Pancreas (tissue), 10 donors: ENCODE results near the gene CXorf38. TPM values are rescaled to one million over a fixed set of nuclear protein-coding genes. Genes with fewer than 3 reads are reported as not detected.

Experiments
- ATAC-seq, 4 donors: fragments of 200-7000 bp; cut with Tn5 transposase; one replicate each; pipeline versions ENCODE4 v1.8.0 to v1.9.1; 2020; ENCODE audit warnings: mild to moderate bottlenecking in 4 of 4, moderate library complexity in 4 of 4
- DNase-seq, 6 donors: peaks; one replicate each; pipeline ENCODE4 v3.0.0-alpha.2; 2020
- FAIRE-seq: peaks from 2 replicates; lab custom pipeline; 2012; peaks lifted over from hg19 to GRCh38; lab: Jason Lieb, UNC
- H3K27ac ChIP-seq, 4 donors: fragments of 200-600 bp; sonication (generic); 1 replicate in 3 of 4; 2 replicates in 1 of 4; pipeline versions ENCODE4 v1.5.0 to v1.8.0; 2020
- H3K27me3 ChIP-seq, 4 donors: fragments of 200-600 bp; one replicate each; pipeline ENCODE4 v1.8.0; 2021
- H3K36me3 ChIP-seq, 3 donors: fragments of 200-600 bp; sonication (generic) in 1 of 3; one replicate each; pipeline versions ENCODE4 v1.5.0 to v1.8.0; 2020 to 2021
- H3K4me1 ChIP-seq, 3 donors: fragments of 200-600 bp; one replicate each; pipeline ENCODE4 v1.8.0; 2021
- H3K4me3 ChIP-seq, 4 donors: fragments of 200-600 bp; sonication (generic) in 2 of 4; one replicate each; pipeline versions ENCODE4 v1.5.0 to v1.8.0; 2020 to 2021
- H3K9me3 ChIP-seq, 4 donors: fragments of 200-600 bp; one replicate each; pipeline ENCODE4 v1.8.0; 2021
- WGBS, 2 donors: extraction: QIAGEN DNeasy Blood & Tissue Kit; methylation state at CpG; one replicate each; pipeline ENCODE4 v1.1.7; 2013; 5-methylcytosine and 5-hydroxymethylcytosine counted together
- intact Hi-C, 3 donors: fragments of 100-400 bp; cut with DNase I; formaldehyde crosslinking; loops; one replicate each; pipeline versions ENCODE4 v1.11.1 to v1.14.2; 2022
- polyA plus RNA-seq, 2 donors: library from polyadenylated mRNA; stranded (reverse); fragments of 200-250 nt; gene quantifications; one replicate each; pipeline ENCODE4 v1.2.3, GENCODE V29; 2013
- total RNA-seq, 6 donors: library from RNA; stranded (reverse); fragmentation: NEBNext Ultra II Directional in 4 of 6; extraction: Animal tissue kit (Norgen Biotek cat#: 25700) in 4 of 6; gene quantifications; one replicate each; pipeline versions ENCODE4 v1.2.1 to v1.2.4, GENCODE V29; 2021 to 2023
- TF ChIP-seq, protein P1 (sequence below), 4 donors: fragments of 200-600 bp; sonication (generic) in 3 of 4; IDR thresholded peaks; one replicate each; pipeline versions ENCODE4 v1.5.0 to v1.8.0; 2021; ENCODE audit warnings: antibody characterized with exemption in 4 of 4
- donor health status: healthy with polysubstance abuse.
- donor health status: DM: no; HTN: no; CAD: no; lungs with moderate emphysema.
- donor health status: DM: no; HTN: no; CAD: no.
- donor health status: control.
- donor health status: control.
- donor health status: Bipolar disorder and iron deficiency.
- donor health status: DM: yes; HTN: yes; CAD: no.
- donor health status: DM: no; HTN: no; CAD: no.
- donor health status: DM: no; HTN: no; CAD: no.
- donor health status: DM: yes; HTN: yes; CAD: no.

CXorf38 gene
- total and polyA plus RNA-seq, 8 donors = 3.6 to 7.5 (median 4.8) TPM

DNA sequence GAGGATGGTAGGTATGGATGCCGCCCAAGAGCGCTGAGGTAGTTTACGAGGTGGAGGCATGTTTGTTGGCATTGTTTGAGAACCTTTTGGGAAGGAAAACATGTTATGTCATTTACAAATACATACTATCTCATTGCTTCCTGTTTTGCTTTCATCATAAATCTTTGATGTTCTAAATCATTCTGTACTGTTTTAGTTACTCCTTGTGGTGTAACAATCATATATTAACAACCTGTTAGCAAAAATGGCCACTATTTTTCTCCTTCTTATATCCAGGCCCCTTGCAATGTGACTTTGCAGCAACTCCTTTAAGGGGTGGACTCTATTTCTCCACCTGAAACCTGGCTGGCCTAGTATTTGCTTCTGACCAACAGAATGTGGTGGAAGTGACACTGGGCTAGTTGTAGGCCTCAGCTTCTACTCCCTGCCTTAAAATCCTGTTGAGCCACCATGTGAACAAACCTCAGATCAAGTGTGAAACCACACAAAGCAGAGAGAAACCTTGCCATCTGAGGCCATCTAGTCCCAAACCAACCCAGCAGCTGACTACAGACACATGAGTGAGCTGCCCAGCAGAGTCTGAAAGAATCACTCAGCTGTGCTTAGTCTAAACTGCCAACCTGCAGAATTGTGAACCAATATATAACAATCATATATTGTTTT is 15.8 kb upstream of the CXorf38 start:
- FAIRE-seq = no peak
- Histone ChIP-seq H3K4me1 (no peaks in the 10 kb centered on the region), H3K27me3 (peaks cover 0 to 14% (median 0%) of the 10 kb centered on the region in 4 donors), H3K4me3 (no peak overlapping the region), H3K9me3 (no peaks in the 10 kb centered on the region), H3K27ac (no peak overlapping the region), H3K36me3 (peaks cover 0 to 21% (median 7%) of the 10 kb centered on the region in 3 donors)
- no peak for DNase-seq
- intact Hi-C loops = no loop called here
- WGBS, 2 donors = 99 to 100% methylated on average over 3 of the region's 3 CpGs
- ATAC-seq = no peak
- TF ChIP-seq, protein P1, sequence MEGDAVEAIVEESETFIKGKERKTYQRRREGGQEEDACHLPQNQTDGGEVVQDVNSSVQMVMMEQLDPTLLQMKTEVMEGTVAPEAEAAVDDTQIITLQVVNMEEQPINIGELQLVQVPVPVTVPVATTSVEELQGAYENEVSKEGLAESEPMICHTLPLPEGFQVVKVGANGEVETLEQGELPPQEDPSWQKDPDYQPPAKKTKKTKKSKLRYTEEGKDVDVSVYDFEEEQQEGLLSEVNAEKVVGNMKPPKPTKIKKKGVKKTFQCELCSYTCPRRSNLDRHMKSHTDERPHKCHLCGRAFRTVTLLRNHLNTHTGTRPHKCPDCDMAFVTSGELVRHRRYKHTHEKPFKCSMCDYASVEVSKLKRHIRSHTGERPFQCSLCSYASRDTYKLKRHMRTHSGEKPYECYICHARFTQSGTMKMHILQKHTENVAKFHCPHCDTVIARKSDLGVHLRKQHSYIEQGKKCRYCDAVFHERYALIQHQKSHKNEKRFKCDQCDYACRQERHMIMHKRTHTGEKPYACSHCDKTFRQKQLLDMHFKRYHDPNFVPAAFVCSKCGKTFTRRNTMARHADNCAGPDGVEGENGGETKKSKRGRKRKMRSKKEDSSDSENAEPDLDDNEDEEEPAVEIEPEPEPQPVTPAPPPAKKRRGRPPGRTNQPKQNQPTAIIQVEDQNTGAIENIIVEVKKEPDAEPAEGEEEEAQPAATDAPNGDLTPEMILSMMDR (IDR thresholded peaks at IDR 0.05) = no peak

DNA sequence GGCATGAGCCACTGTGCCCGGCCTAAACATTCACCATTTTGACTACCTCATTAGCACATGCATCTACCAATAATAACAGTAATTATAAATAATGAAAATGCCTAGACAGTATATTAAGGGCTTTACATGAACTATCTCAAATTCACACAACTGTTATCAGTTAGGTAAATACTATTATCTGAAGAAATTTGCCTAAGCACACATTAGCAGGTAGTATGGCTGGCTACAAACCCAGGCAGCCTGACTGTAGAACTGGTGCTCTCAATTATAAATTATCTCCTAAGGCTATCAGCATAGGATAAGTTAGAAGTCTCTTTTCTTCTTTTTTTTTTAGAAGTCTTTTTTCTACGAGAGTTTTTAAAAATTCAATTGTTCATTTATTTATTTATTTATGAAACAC is 14.1 kb upstream of the CXorf38 start:
- Histone ChIP-seq H3K4me1 (no peaks in the 10 kb centered on the region), H3K36me3 (peaks cover 0 to 21% (median 7%) of the 10 kb centered on the region in 3 donors), H3K27ac (no peak overlapping the region), H3K9me3 (no peaks in the 10 kb centered on the region), H3K27me3 (peaks cover 0 to 14% (median 0%) of the 10 kb centered on the region in 4 donors), H3K4me3 (no peak overlapping the region)
- TF ChIP-seq, protein P1 (IDR thresholded peaks at IDR 0.05) = no peak
- DNase-seq (no peak), ATAC-seq (peak in 2 of 4 donors; percentile 68 to 73), FAIRE-seq (no peak)
- 63 to 73% methylated on average over 2 of the region's 2 CpGs for WGBS, 2 donors
- intact Hi-C loops = no loop called here

DNA sequence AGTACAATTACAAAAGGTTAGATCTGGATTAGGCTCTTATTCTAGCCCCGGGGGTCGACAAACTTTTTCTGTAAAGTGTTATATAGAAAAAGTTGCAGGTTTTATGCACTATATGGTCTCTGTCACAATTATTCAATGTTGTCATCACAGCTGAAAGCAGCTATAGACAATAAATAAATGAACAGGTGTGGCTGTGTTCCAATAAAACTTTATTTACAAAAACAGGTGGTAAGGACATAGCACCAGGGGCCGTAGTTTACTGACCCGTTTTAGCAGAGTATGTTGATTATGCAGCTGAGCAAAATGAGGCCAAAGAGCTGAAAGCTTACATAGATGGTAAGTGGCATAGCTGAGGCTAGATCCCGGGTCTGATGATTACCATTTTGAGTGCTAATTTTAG is 13.0 kb upstream of the CXorf38 start:
- TF ChIP-seq, protein P1 (IDR thresholded peaks at IDR 0.05) = no peak
- peaks cover 0 to 21% (median 7%) of the 10 kb centered on the region in 3 donors for H3K36me3 ChIP-seq
- FAIRE-seq (no peak), DNase-seq (no peak), ATAC-seq (no peak)
- H3K9me3 ChIP-seq = no peaks in the 10 kb centered on the region
- WGBS, 2 donors = 94 to 98% methylated on average over 5 of the region's 5 CpGs
- H3K4me1 ChIP-seq = no peaks in the 10 kb centered on the region
- peaks cover 0 to 12% (median 0%) of the 10 kb centered on the region in 4 donors for H3K27me3 ChIP-seq
- H3K4me3 ChIP-seq = no peak overlapping the region
- H3K27ac ChIP-seq = no peak overlapping the region
- intact Hi-C loops = no loop called here

DNA sequence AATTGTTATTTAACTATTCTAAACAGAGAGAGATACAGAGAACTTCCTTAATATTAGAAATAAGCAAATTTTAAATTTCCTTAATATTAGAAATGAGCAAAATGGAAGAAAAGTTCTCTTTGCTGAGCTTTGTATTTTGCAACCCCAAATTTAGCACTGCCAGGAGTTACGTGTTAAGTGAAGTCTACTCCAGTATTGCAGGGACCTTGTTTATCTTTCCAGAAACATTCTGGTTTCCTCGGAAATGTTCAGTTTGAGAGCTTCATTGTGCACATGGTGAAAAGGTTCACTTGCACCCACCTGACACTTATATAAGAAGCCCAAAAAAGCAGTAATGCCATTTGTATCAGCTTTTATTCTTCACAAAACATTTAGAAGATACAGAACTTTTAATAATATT is 6.2 kb upstream of the CXorf38 start:
- Histone ChIP-seq H3K27me3 (no peaks in the 10 kb centered on the region), H3K4me1 (no peaks in the 10 kb centered on the region), H3K4me3 (no peak overlapping the region), H3K27ac (no peak overlapping the region), H3K36me3 (peaks cover 0 to 13% (median 0%) of the 10 kb centered on the region in 3 donors), H3K9me3 (no peaks in the 10 kb centered on the region)
- TF ChIP-seq, protein P1 (IDR thresholded peaks at IDR 0.05) = no peak
- FAIRE-seq = no peak
- DNase-seq = no peak
- WGBS, 2 donors = 79 to 87% methylated on average over 2 of the region's 2 CpGs
- ATAC-seq = no peak
- intact Hi-C loops = loop anchor here in 1 of 3 donors (5.0 kb wide), 1 partner anchor 139 kb away; no protein-coding TSS in a partner anchor

DNA sequence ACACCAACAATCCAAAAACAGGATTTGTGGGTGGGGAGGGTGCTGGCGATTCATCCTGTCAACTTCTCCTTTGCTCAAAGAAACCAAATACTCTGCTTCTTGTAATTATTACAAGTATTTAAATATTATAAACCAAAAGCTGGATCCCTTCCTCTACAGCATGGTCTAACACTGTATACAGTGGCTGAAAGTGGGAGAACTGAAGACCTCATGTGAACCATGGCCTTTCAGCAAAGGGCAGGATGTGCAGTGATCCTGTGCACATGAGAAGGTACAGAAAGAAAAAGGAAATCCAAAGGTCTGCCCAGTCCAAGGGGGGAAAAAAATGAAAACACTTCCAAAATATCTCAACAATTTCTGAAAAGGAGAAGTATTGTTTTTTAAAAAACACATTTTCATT is 5.3 kb upstream of the CXorf38 start:
- no peak overlapping the region for H3K27ac ChIP-seq
- 91 to 95% methylated on average over 1 of the region's 1 CpG for WGBS, 2 donors
- ATAC-seq = no peak
- no peaks in the 10 kb centered on the region for H3K9me3 ChIP-seq
- intact Hi-C loops = loop anchor here in 1 of 3 donors (5.0 kb wide), 1 partner anchor 140 kb away; no protein-coding TSS in a partner anchor
- H3K27me3 ChIP-seq = no peaks in the 10 kb centered on the region
- no peak for DNase-seq
- peaks cover 0 to 13% (median 0%) of the 10 kb centered on the region in 3 donors for H3K36me3 ChIP-seq
- no peaks in the 10 kb centered on the region for H3K4me1 ChIP-seq
- TF ChIP-seq, protein P1 (IDR thresholded peaks at IDR 0.05) = no peak
- FAIRE-seq = no peak
- H3K4me3 ChIP-seq = no peak overlapping the region
